NCI-H774 (cell line): ENCODE results near the gene NCF4.
A peak's percentile ranks its signal among the peaks of the same experiment; 100 is the strongest.

ENCODE experiments used
- DNase-seq: peaks from one replicate; lab custom pipeline; 2025; lab: John Stamatoyannopoulos, UW

The NCF4 gene

GRCh38 chr22:36860821-36861659 lies at the start of gene NCF4:
NCF4 (plus strand) TSS chr22:36861006; CDS start chr22:36861172, 166 bp downstream.
- no peak for DNase-seq

- DNase-seq: no peak
Measured at GRCh38 chr22:36811094-36811800, 49.6 kb upstream of the NCF4 start.

GRCh38 chr22:36814801-36815200 lies 46.0 kb upstream of the NCF4 start:
- no peak for DNase-seq

GRCh38 chr22:36815558-36816338 lies 45.1 kb upstream of the NCF4 start:
- DNase-seq: no peak

GRCh38 chr22:36816339-36816635 lies 44.5 kb upstream of the NCF4 start:
- DNase-seq: no peak

- peak; percentile 5 for DNase-seq
Measured at GRCh38 chr22:36816636-36817524, 43.9 kb upstream of the NCF4 start, which contains the start of gene PVALB. PVALB (minus strand) TSS chr22:36817035; CDS start chr22:36817005, 30 bp downstream.

GRCh38 chr22:36817525-36817848 lies 43.3 kb upstream of the NCF4 start:
- no peak for DNase-seq

GRCh38 chr22:36818010-36818642 lies 42.7 kb upstream of the NCF4 start:
- no peak for DNase-seq

GRCh38 chr22:36819112-36819511 lies 41.7 kb upstream of the NCF4 start:
- no peak for DNase-seq

- DNase-seq: no peak
Measured at GRCh38 chr22:36822581-36822980, 38.2 kb upstream of the NCF4 start.

- DNase-seq: no peak
Measured at GRCh38 chr22:36823186-36823839, 37.5 kb upstream of the NCF4 start.

GRCh38 chr22:36824655-36825054 lies 36.2 kb upstream of the NCF4 start:
- no peak for DNase-seq

GRCh38 chr22:36826262-36826661 lies 34.5 kb upstream of the NCF4 start:
- no peak for DNase-seq

GRCh38 chr22:36828815-36829214 lies 32.0 kb upstream of the NCF4 start:
- no peak for DNase-seq

GRCh38 chr22:36829370-36830002 lies 31.3 kb upstream of the NCF4 start:
- no peak for DNase-seq

GRCh38 chr22:36830601-36831000 lies 30.2 kb upstream of the NCF4 start:
- DNase-seq: no peak

- DNase-seq: no peak
Measured at GRCh38 chr22:36831206-36831605, 29.6 kb upstream of the NCF4 start.

- no peak for DNase-seq
Measured at GRCh38 chr22:36831717-36832116, 29.1 kb upstream of the NCF4 start.

GRCh38 chr22:36833073-36833472 lies 27.7 kb upstream of the NCF4 start:
- no peak for DNase-seq

GRCh38 chr22:36835903-36836302 lies 24.9 kb upstream of the NCF4 start:
- DNase-seq: no peak
